SU-DHL-6 (cell line): Measurements from ENCODE around the gene C13orf42.

ENCODE experiments used
- CTCF ChIP-seq: fragments of 200-600 bp; sonication (generic); IDR thresholded peaks from one replicate; pipeline ENCODE4 v1.5.1; 2017; ENCODE audit warnings: antibody characterized with exemption, mild to moderate bottlenecking, low read length, moderate library complexity; ENCODE audit not compliant: insufficient read depth, poor library complexity, severe bottlenecking
- EZH2phosphoT487 ChIP-seq: fragments of 200-600 bp; sonication (generic), shearing (Covaris generic); conservative IDR thresholded peaks from 2 replicates; pipeline ENCODE4 v1.6.1; 2018; ENCODE audit warnings: mild to moderate bottlenecking, antibody characterized with exemption, low read length, moderate library complexity, mixed read lengths

DNA sequence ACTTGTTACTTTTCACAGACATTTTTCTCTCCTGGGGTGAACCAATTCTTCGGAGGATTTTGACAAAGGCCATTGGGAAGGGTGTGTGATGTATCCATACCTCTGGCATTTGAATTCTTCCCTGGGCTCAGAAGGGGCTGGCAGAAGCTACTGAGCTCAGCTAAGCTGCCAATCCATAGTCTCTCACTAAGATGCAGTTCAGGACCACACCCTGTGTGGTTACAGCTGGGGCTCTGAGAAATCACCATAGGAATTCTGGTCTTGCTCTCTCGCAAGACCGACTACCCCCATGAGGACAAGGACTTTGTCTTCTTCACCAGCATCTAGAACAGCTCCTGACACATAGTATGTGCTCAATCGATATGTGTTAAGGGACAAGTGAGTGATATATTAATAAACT, 6.0 kb downstream of the C13orf42 start:
- TF ChIP-seq CTCF (no peak), EZH2phosphoT487 (no peak)
